MM.1S (cell line): ENCODE data around the gene SAMD4A.

Experiments
- EZH2 ChIP-seq: fragments of 300-600 bp; sonication (generic); optimal IDR thresholded peaks from 2 replicates; pipeline ENCODE3; 2017; ENCODE audit warnings: low read depth, mild to moderate bottlenecking, antibody characterized with exemption, low read length, mixed read lengths
- EZH2phosphoT487 ChIP-seq: fragments of 300-600 bp; sonication (generic); IDR thresholded peaks from 2 replicates; pipeline ENCODE4 v1.6.1; 2018; ENCODE audit warnings: antibody characterized with exemption, low read length
- TF ChIP-seq, protein P1 (sequence below): fragments of 300-600 bp; sonication (generic); IDR thresholded peaks from 2 replicates; pipeline ENCODE4 v1.5.1; 2016; ENCODE audit warnings: antibody characterized with exemption, low read length, mixed read lengths

DNA sequence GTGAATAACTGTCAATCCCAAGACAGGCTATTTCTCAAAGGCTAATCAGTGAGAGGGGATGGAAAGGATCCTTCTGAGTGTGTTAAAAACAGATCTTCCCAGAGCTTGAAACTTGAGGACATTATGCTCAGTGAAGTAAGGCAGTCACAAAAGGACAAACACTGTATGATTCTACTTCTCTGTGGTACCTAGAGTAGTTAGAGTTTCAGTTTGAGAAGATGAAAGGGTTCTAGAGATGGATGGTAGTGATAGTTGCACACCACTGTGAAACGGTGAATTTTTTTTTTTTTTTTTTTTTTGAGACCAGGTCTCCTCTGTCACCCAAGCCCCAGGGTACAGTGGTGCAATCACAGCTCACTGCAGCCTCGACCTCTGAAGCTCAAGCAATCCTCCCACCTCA lies 133.8 kb downstream of the SAMD4A start:
- TF ChIP-seq, protein P1, sequence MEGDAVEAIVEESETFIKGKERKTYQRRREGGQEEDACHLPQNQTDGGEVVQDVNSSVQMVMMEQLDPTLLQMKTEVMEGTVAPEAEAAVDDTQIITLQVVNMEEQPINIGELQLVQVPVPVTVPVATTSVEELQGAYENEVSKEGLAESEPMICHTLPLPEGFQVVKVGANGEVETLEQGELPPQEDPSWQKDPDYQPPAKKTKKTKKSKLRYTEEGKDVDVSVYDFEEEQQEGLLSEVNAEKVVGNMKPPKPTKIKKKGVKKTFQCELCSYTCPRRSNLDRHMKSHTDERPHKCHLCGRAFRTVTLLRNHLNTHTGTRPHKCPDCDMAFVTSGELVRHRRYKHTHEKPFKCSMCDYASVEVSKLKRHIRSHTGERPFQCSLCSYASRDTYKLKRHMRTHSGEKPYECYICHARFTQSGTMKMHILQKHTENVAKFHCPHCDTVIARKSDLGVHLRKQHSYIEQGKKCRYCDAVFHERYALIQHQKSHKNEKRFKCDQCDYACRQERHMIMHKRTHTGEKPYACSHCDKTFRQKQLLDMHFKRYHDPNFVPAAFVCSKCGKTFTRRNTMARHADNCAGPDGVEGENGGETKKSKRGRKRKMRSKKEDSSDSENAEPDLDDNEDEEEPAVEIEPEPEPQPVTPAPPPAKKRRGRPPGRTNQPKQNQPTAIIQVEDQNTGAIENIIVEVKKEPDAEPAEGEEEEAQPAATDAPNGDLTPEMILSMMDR: no peak
- no peak for TF ChIP-seq EZH2
- no peak for TF ChIP-seq EZH2phosphoT487
